Measurements from ENCODE around the gene ZNF787. TPM values are rescaled to one million over a fixed set of nuclear protein-coding genes. Genes with fewer than 3 reads are reported as not detected.

Gene ZNF787
- total RNA-seq, 1 experiment from 2014 or later: 54.6 TPM

DNA sequence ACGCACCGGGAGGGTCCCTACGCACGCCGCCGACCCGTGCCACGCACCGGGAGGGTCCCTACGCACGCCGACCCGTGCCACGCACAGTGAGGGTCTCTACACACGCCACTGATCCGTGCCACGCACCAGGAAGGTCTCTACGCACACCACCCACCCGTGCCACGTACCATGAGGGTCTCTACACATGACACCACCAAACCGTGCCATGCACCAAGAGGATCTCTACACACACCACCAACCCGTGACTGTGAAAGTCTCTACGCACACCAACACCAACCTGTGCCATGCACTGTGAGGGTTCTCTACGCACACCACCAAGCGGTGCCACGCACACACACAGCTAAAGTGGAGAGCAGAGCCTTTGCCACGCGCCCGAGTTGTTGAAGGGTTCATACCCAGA lies 16.7 kb downstream of the ZNF787 start:
- H2AK5ac ChIP-seq (ENCODE audit: insufficient read length, low read length): no peak overlapping the region
- H3K18ac ChIP-seq (ENCODE audit: insufficient read length, low read depth, low read length): peak overlapping the region; percentile 59
- no peak overlapping the region for H3K14ac ChIP-seq (ENCODE audit: insufficient read depth, low read length)
- no peak for DNase-seq
- peak overlapping the region in 2 of 3 experiments; percentile 73 to 95; a peak in 3 of 7 replicates for H3K27ac Mint-ChIP-seq
- H3K23ac ChIP-seq (ENCODE audit: insufficient read length, low read depth, low read length): no peak overlapping the region
- no peak overlapping the region for H2BK5ac ChIP-seq (ENCODE audit: insufficient read length, low read length)
- no peak overlapping the region for H3T11ph ChIP-seq (ENCODE audit: low read length)
- H3K27ac ChIP-seq (ENCODE audit: insufficient read length, low read depth, low read length): no peak overlapping the region
- H3K79me2 ChIP-seq (ENCODE audit: insufficient read depth, low read length): peaks cover 33% of the 10 kb centered on the region; the same call in 1 of the 2 replicates
- peaks cover 2% of the 10 kb centered on the region for H4K20me1 ChIP-seq (ENCODE audit: control insufficient read depth, insufficient read depth, insufficient read length)
- H4K5ac ChIP-seq (ENCODE audit: insufficient read length, low read depth, low read length): no peak overlapping the region
- H2BK120ac ChIP-seq (ENCODE audit: low read depth, low read length, poor library complexity, severe bottlenecking): no peak overlapping the region
- no peak overlapping the region for H2BK15ac ChIP-seq (ENCODE audit: low read depth, low read length)
- no CpG with 5 or more reads among the region's 29 CpGs for WGBS (ENCODE audit: extremely low coverage, insufficient read length, low lambda C conversion rate)
- no peak overlapping the region for H2BK20ac ChIP-seq (ENCODE audit: low read depth, low read length, poor library complexity, severe bottlenecking)
- no peak overlapping the region for H3K9ac ChIP-seq (ENCODE audit: extremely low read depth, insufficient read length, low read length)
- H3K4me2 ChIP-seq (ENCODE audit: insufficient read depth, insufficient read length, low read length): no peak overlapping the region
- TF ChIP-seq, protein P1, sequence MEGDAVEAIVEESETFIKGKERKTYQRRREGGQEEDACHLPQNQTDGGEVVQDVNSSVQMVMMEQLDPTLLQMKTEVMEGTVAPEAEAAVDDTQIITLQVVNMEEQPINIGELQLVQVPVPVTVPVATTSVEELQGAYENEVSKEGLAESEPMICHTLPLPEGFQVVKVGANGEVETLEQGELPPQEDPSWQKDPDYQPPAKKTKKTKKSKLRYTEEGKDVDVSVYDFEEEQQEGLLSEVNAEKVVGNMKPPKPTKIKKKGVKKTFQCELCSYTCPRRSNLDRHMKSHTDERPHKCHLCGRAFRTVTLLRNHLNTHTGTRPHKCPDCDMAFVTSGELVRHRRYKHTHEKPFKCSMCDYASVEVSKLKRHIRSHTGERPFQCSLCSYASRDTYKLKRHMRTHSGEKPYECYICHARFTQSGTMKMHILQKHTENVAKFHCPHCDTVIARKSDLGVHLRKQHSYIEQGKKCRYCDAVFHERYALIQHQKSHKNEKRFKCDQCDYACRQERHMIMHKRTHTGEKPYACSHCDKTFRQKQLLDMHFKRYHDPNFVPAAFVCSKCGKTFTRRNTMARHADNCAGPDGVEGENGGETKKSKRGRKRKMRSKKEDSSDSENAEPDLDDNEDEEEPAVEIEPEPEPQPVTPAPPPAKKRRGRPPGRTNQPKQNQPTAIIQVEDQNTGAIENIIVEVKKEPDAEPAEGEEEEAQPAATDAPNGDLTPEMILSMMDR (conservative IDR thresholded peaks at IDR 0.05): no peak
- no peaks in the 10 kb centered on the region for H3K27me3 ChIP-seq (ENCODE audit: insufficient read depth, low read length)
- no peaks in the 10 kb centered on the region for H3K23me2 ChIP-seq (ENCODE audit: insufficient read length, low read depth, low read length, poor library complexity, severe bottlenecking)
- no peak overlapping the region for H3K4ac ChIP-seq (ENCODE audit: low read depth, low read length)
- no peaks in the 10 kb centered on the region for H3K79me1 ChIP-seq (ENCODE audit: insufficient read depth, low read depth, low read length, poor library complexity, severe bottlenecking)
- peaks cover 5% of the 10 kb centered on the region; the same call in 1 of the 2 replicates for H3K4me1 ChIP-seq (ENCODE audit: insufficient read depth, low read length)
- no peak overlapping the region for H4K8ac ChIP-seq (replicated peaks; ENCODE audit: insufficient read length, low read depth, low read length)
- H3K4me1 Mint-ChIP-seq: peaks cover 28 to 37% of the 10 kb centered on the region in 2 experiments
- H4K91ac ChIP-seq (ENCODE audit: insufficient read length, low read depth, low read length): no peak overlapping the region
- no peak overlapping the region for H3K56ac ChIP-seq (ENCODE audit: insufficient read length, low read depth, low read length)
- H3K9me3 Mint-ChIP-seq: no peaks in the 10 kb centered on the region
- peaks cover 14 to 32% (median 23%) of the 10 kb centered on the region in 3 experiments for H3K36me3 Mint-ChIP-seq (ENCODE audit: insufficient read depth in 1 of 3, low read depth in 3 of 3)
- no peak overlapping the region for H2BK12ac ChIP-seq (ENCODE audit: insufficient read length, low read depth, low read length)
- H3K4me3 Mint-ChIP-seq: peak overlapping the region in 1 of 2 experiments; percentile 53; a peak in 1 of 5 replicates
- no peaks in the 10 kb centered on the region for H3K9me3 ChIP-seq (ENCODE audit: control insufficient read depth, low read depth, low read length)
- H3K27me3 Mint-ChIP-seq (ENCODE audit: low read depth): no peaks in the 10 kb centered on the region
- no peak overlapping the region for H2AFZ ChIP-seq (ENCODE audit: low read length)
